Fibroblast of lung (primary cell): ENCODE measurements around the gene IBSP. TPM values are rescaled to one million over a fixed set of nuclear protein-coding genes. Genes with fewer than 3 reads are reported as not detected.

Experiments used
- DNase-seq, 2 donors: peaks; one replicate each; pipeline versions ENCODE4 v3.0.0 to v3.0.0-alpha.2; 2010; ENCODE audit warnings: low read depth in 2 of 2
- H2AFZ ChIP-seq: 2 replicates; pipeline ENCODE4 v1.5.1; 2012; ENCODE audit warnings: low read length, control low read depth, inconsistent platforms
- H3K27ac ChIP-seq: 2 replicates; pipeline ENCODE4 v1.5.1; 2011; ENCODE audit warnings: low read length, control low read depth; ENCODE audit not compliant: insufficient read depth
- H3K27me3 ChIP-seq: 2 replicates; pipeline ENCODE4 v1.5.1; 2011; ENCODE audit warnings: mild to moderate bottlenecking, low read length; ENCODE audit not compliant: control insufficient read depth, insufficient read depth
- H3K36me3 ChIP-seq: 2 replicates; pipeline ENCODE4 v1.5.1; 2011; ENCODE audit warnings: low read length; ENCODE audit not compliant: control insufficient read depth, insufficient read depth
- H3K4me1 ChIP-seq: 2 replicates; pipeline ENCODE4 v1.5.1; 2011; ENCODE audit warnings: low read length; ENCODE audit not compliant: control insufficient read depth, insufficient read depth; ENCODE audit errors: extremely low read depth
- H3K4me2 ChIP-seq: 2 replicates; pipeline ENCODE4 v1.5.1; 2011; ENCODE audit warnings: low read length, control low read depth; ENCODE audit not compliant: insufficient read depth; ENCODE audit errors: extremely low read depth
- H3K4me3 ChIP-seq, 4 experiments: fragments of 200-600 bp in 1 of 4; sonication (generic) in 1 of 4; replicated peaks in 1 of 4; 2 replicates each; pipeline ENCODE4 v1.5.1; 2011 to 2016; ENCODE audit warnings: low read length in 4 of 4, low read depth in 3 of 4, mild to moderate bottlenecking in 3 of 4, control low read depth in 2 of 4, inconsistent platforms in 1 of 4, mixed read lengths in 1 of 4; ENCODE audit not compliant: insufficient read depth in 1 of 4; ENCODE audit errors: control extremely low read depth in 1 of 4
- H3K79me2 ChIP-seq: 2 replicates; pipeline ENCODE4 v1.5.1; 2012; ENCODE audit warnings: mild to moderate bottlenecking, low read length, inconsistent platforms; ENCODE audit not compliant: control insufficient read depth, insufficient read depth
- H3K9ac ChIP-seq: 2 replicates; pipeline ENCODE4 v1.5.1; 2011; ENCODE audit warnings: mild to moderate bottlenecking, low read length, control low read depth; ENCODE audit not compliant: insufficient read depth
- H3K9me3 ChIP-seq: 2 replicates; pipeline ENCODE4 v1.5.1; 2012; ENCODE audit warnings: low read depth, low read length; ENCODE audit not compliant: control insufficient read depth, insufficient read depth
- H4K20me1 ChIP-seq: 2 replicates; pipeline ENCODE4 v1.5.1; 2011; ENCODE audit warnings: low read length; ENCODE audit not compliant: control insufficient read depth, insufficient read depth; ENCODE audit errors: extremely low read depth
- EZH2 ChIP-seq: IDR thresholded peaks from 2 replicates; pipeline ENCODE4 v1.5.1; 2012; ENCODE audit warnings: low read length, control low read depth, mild to moderate bottlenecking; ENCODE audit errors: missing control alignments
- polyA plus RNA-seq, 2 donors: library from polyadenylated mRNA; depleted of rRNA in 1 of 2; stranded (reverse) in 1 of 2; unstranded in 1 of 2; fragments of >200 nt; gene quantifications; 2 replicates each; pipeline ENCODE4 v1.2.1, GENCODE V29; 2011 to 2012; ENCODE audit warnings: missing spikeins in 1 of 2
- total RNA-seq: library from RNA; depleted of rRNA; stranded (reverse); fragments of >200 nt; gene quantifications from 2 replicates; pipeline ENCODE4 v1.2.1, GENCODE V29; 2014
- TF ChIP-seq, protein P1 (sequence below), 2 donors: IDR thresholded peaks in 1 of 2; conservative IDR thresholded peaks in 1 of 2; 1 replicate in 1 of 2; 2 replicates in 1 of 2; pipeline ENCODE4 v1.5.1; 2011 to 2012; ENCODE audit warnings: low read length in 2 of 2, control low read depth in 1 of 2, inconsistent platforms in 1 of 2, low read depth in 1 of 2, mild to moderate bottlenecking in 1 of 2

Gene IBSP
- total and polyA plus RNA-seq, 2 donors (not counting 1 experiment from before 2014, with no cell fraction given), result not detected

DNA sequence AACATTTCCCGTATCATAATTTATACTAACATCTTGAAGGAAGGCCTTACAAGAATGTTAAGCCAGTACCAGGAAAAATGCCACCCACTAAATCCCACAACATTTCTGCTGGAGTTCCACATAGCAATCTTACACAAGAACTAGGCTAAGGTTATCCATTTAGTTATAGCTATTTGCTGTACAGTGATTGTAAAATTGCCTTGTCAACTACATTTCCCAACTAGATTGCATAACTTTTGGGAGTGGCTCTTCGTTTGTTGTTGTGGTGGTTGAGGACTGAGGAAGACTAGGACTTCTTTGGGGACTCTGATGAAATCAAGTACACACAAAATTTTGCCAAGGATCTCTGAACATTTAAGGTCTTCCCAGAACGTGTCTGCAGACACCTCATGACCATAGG, 8.0 kb downstream of the IBSP start:
- H3K79me2 ChIP-seq, result no peaks in the 10 kb centered on the region
- peak; percentile 24 to 46 for DNase-seq
- TF ChIP-seq, protein P1, sequence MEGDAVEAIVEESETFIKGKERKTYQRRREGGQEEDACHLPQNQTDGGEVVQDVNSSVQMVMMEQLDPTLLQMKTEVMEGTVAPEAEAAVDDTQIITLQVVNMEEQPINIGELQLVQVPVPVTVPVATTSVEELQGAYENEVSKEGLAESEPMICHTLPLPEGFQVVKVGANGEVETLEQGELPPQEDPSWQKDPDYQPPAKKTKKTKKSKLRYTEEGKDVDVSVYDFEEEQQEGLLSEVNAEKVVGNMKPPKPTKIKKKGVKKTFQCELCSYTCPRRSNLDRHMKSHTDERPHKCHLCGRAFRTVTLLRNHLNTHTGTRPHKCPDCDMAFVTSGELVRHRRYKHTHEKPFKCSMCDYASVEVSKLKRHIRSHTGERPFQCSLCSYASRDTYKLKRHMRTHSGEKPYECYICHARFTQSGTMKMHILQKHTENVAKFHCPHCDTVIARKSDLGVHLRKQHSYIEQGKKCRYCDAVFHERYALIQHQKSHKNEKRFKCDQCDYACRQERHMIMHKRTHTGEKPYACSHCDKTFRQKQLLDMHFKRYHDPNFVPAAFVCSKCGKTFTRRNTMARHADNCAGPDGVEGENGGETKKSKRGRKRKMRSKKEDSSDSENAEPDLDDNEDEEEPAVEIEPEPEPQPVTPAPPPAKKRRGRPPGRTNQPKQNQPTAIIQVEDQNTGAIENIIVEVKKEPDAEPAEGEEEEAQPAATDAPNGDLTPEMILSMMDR (conservative IDR thresholded peaks at IDR 0.05 in 1 of 2, IDR thresholded peaks at IDR 0.05 in 1 of 2; ENCODE audit: low read depth in 1 of 2, low read length in 2 of 2), result no peak
- no peak for TF ChIP-seq EZH2
- H3K27ac ChIP-seq, result no peak overlapping the region
- no peaks in the 10 kb centered on the region for H4K20me1 ChIP-seq
- no peak overlapping the region for H2AFZ ChIP-seq
- no peaks in the 10 kb centered on the region for H3K9me3 ChIP-seq
- H3K36me3 ChIP-seq, result no peaks in the 10 kb centered on the region
- no peak overlapping the region for H3K9ac ChIP-seq
- no peaks in the 10 kb centered on the region for H3K27me3 ChIP-seq
- no peaks in the 10 kb centered on the region for H3K4me1 ChIP-seq
- H3K4me3 ChIP-seq, result no peak overlapping the region
- no peak overlapping the region for H3K4me2 ChIP-seq

DNA sequence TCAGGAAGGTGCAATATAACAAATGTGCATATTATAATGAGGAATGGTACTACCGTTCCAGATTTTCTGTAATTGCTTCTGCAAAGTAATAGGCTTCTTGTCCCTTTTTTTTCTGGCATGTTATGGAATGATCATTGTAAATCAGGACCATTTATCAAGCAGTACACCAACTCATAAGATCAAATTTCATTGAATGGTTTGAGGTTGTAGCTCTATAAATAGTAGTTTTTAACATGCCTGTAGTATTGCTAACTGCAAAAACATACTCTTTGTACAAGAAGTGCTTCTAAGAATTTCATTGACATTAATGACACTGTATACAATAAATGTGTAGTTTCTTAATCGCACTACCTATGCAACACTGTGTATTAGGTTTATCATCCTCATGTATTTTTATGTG, 12.6 kb downstream of the IBSP start:
- Histone ChIP-seq H3K9me3 (no peaks in the 10 kb centered on the region), H3K27ac (no peak overlapping the region), H3K4me2 (no peak overlapping the region), H4K20me1 (no peaks in the 10 kb centered on the region), H3K36me3 (no peaks in the 10 kb centered on the region), H3K4me3 (no peak overlapping the region), H3K9ac (no peak overlapping the region), H3K79me2 (no peaks in the 10 kb centered on the region), H3K4me1 (no peaks in the 10 kb centered on the region), H2AFZ (no peak overlapping the region), H3K27me3 (no peaks in the 10 kb centered on the region)
- peak; percentile 12 to 52 for DNase-seq
- no peak for TF ChIP-seq EZH2
- TF ChIP-seq, protein P1 (conservative IDR thresholded peaks at IDR 0.05 in 1 of 2, IDR thresholded peaks at IDR 0.05 in 1 of 2; ENCODE audit: low read depth in 1 of 2, low read length in 2 of 2), result no peak

DNA sequence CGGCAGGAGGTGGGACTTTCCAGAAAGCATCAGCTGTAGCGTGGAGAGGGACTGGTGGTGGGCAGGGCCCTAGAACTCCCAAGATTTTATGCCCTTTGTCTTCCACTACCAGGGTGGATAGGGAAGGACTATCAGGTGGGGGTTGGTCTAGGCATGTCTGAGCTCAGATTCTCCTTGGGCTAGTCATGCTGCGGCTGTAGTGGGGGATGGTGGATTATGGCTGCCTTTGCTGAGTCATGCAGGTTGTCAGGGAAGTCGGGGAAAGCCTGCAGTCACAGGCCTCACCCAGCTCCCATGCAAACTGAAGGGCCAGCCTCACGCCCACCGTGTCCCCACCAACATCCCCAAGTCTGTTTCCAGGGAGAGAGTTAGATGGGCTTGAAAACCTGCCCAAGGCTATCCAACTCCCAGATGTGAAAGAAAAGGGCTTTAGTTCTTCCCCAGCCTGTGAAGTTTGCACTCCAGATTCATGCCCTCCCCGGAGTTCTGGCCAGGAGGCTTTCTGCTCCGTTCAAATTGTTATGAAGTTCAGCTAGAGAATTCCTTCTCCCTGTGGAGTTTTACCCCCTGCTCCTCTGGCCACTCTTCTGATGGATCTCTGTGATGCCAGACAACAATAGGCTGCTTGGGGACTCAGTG, 20.0 kb downstream of the IBSP start:
- H4K20me1 ChIP-seq, result no peaks in the 10 kb centered on the region
- H3K4me3 ChIP-seq, result no peak overlapping the region
- DNase-seq, result peak; percentile 67 to 93
- no peaks in the 10 kb centered on the region for H3K9me3 ChIP-seq
- H3K27ac ChIP-seq, result peak overlapping the region; percentile 58
- no peak overlapping the region for H3K9ac ChIP-seq
- no peaks in the 10 kb centered on the region for H3K79me2 ChIP-seq
- no peaks in the 10 kb centered on the region for H3K36me3 ChIP-seq
- H2AFZ ChIP-seq, result peak overlapping the region; percentile 65
- no peak overlapping the region for H3K4me2 ChIP-seq
- no peaks in the 10 kb centered on the region for H3K27me3 ChIP-seq
- peaks cover 2% of the 10 kb centered on the region for H3K4me1 ChIP-seq
- no peak for TF ChIP-seq EZH2
- TF ChIP-seq, protein P1 (conservative IDR thresholded peaks at IDR 0.05 in 1 of 2, IDR thresholded peaks at IDR 0.05 in 1 of 2; ENCODE audit: low read depth in 1 of 2, low read length in 2 of 2), result no peak
